GM21717 (cell line): ENCODE results near the gene NAB1.

Experiments
- ATAC-seq: cut with Tn5 transposase; IDR thresholded peaks from one replicate; pipeline ENCODE4 v1.9.1; 2021; ENCODE audit warnings: mild to moderate bottlenecking, moderate library complexity; ENCODE audit not compliant: unreplicated experiment

Gene NAB1

DNA sequence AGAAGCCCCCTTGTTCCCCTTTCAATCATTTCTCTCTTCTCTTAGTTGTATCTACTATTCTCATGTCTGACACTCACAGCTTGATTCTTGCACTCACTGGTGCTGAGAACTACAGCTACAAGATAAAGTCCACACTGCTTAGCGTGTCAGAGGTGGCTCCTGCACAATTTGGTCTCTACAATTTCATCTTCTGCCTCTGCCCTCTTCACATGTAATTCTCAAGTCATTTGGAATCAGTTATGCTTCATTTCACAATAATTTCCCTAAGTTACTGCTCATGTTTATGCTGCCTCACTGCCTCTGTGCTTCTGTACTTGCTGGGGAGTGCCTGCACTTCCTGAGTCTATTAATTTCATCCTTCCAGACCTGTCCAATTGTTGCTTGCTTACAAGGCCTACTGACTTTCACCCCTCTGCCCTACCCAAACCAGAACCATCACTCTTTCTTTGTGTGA lies 11.6 kb upstream of the NAB1 start:
- no peak for ATAC-seq

DNA sequence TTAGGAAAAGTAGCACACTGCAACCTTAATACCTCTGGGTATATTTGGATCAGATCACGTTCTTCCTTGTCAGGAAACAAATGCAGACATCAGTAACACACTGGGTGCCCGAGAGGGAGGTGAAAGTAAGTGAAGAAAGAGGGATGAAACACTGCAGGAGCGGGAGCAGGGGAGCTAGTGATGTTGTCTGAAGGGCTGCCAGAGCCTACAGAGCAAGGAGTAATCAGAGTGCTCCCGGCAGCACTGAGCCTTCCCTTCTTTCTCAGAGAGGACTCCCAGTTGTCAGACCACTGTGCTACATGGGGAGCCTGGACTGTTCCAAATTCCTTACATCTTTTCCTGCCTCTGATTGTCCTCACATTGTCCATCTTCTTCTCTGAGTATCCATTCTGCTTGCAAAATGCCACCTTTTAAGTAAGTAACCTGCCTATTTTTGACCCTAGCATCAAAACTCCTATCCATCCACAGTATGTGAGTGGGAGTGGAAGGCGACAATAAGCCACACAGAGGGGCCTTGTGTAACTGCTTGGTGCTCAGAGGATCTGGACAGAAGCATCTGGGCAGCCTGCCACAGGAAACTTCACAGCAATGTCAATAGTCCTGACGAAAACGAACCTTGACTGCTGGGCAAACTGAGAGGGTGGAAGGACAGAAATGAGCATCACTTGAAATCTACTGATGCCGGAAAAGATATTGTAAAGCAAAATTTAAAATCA lies 10.8 kb upstream of the NAB1 start:
- no peak for ATAC-seq

DNA sequence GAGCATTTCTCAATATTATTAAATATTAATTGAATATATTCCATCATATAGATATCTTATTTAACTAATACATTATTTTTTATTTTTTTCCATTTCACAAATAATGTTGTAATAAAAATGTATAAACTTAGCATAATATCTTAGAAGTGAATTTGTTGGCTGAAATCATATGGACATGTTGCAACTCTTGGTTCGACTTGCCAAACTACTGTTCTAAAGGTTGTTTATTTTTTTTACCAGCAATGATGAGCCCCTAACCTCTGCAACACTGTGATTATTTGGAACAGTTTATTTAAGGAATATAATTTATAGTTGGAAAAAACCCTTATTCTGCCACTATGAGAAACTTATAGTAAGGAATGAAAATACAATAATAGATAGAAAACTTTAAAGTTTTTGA lies 8.8 kb upstream of the NAB1 start:
- ATAC-seq: no peak

DNA sequence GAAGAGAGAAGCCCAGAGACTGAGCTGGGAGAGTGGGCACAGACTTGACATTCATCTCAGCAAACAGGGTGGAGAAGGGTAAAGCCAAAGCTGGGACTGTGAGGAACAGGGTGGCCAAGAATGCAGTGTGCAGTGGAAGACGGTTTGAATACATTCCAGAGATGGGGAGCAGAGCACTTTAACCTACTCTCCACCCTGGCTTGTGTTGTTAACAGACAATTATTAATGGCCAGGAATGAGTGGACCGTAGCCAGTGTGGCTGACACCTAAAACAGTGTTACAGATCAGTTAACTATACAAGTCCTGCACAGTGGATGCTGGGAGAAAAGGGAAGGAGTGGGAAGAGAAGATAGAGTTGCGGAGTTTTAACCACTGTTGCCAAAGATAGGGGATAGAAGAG lies 7.4 kb upstream of the NAB1 start:
- no peak for ATAC-seq

DNA sequence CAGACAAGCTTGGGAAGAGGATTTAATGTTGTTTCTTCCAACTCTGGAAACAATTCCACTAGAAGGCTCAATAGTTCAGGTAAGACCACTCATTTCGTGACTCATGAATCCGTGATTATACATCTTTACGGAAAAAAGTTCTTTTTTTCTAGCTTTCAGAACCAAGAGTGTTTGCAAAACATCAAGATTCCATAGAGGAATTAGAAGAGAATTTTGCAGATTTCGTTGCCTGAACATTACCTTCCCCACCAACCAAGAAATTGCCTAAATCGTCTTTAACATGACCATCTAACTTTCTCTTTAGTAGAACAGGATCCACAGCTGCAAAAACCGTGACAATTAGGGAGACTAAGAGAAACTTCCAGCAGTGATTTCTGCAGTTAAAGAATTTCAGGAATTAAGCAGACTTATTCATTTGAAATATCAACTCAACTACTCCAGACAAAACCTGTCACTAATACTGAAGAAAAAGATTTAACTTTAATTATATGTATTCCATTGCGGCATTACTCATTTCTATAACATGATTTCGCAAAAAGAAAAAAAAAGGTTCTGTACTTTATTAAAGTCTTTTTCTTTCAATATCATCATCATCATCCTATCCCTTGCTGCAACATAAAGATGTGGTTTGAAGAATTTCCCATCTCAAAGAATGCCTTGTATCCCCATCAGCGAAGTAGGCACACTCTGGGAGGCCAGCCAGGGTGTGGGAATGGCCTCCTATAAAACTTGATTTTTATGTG lies 1.9 kb upstream of the NAB1 start:
- ATAC-seq: no peak

DNA sequence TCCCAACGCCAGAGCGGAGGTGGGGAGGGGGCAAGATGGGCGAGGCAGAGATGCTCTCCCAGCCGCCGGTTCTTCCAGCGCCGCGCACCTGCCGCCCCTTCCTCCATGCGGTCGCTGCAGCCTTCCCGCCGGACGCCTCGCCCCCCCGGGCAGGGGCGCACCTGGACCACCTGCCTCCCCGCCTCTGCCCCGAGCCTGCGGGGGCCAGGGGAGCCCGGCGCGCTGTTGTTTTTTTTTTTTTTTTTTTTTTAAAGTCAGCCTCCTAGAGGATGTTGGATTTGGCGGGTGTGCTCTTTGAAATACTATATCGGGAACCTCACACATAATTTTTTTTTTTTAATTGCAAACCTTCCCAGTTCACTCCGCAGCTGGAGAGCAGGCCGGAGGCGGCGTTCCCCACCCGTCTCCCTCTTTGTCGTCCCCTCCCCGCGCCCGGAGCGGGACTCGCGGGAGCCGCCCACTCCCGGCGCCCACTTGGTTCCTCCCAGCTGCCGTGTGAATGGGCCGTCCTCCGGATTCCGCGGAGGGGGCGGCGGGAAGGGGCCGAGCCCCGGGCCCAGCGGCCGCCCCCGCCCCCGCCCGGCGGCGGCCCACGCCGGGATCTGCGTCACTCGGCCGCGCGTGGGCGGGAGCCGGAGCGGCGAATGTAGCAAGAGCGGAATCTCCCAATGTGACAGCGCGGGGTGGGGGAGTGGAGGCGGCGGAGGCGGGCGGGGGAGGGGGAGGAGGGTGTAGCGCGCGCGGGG lies 421 bp upstream of the NAB1 start:
- peak; percentile 79 for ATAC-seq

DNA sequence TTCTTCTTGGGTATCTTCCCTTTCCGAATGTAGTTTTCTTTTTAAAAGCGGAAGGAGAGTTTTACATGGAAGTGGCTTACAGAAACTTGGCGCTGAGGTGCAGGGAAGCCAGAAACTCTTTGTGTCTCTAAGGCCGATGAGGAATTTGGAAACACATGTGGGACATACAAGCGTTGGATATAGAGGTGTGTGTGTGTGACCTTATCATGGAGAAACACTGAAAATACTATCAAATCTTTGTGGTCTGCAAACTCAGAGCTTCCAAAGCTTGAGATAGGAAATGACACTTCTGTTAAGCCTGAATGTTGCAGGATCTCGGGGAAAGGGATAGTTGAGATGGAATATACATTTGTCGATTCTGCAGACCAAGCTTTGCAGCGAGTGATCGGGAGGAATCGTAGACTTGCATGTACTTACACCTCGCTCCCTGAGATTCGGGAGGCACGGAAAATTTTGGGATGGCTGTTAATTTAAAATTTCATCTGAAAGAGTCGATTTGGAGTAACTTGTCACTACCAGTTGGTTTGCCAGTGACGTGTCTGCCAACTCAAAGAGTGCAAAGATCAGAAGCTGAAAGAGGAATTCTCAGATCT lies 1.0 kb downstream of the NAB1 start:
- no peak for ATAC-seq

DNA sequence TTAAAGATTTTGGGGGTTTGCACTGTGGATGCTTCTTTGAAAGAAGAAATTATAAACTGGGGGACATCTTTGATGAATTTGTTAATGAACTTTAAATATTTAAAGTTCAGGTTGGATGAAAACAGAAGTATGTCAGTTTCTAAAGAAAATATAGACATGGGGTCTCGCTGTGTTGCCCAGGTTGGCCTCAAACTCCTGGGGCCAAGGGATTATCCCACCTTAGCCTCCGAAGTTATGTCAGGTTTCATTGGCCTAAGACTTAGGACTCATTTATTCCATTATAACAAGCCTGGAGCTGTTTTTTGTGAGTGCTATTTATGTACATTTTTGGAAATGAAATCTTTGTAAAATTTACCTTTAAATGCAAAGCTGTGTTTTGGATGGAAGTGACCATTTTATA lies 2.5 kb downstream of the NAB1 start:
- no peak for ATAC-seq

DNA sequence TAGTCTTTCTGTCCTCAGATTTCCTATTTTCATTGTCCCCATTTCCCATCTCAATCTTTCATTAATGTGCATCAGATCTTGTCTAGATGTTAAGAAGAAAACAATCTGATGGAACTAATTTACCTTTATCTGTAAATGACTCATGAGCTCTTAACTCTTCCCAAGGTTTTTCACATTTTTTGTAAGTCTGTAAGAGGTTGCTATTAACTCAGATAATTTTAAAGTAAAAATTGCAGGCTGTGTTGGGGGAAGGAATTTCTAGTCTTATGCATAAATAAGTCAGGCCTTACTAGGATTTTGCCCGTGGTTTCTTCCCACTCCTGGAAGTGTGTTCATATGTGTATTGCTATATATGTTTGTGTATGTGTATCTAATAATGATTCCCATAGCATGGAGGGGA lies 4.3 kb downstream of the NAB1 start:
- ATAC-seq: no peak

DNA sequence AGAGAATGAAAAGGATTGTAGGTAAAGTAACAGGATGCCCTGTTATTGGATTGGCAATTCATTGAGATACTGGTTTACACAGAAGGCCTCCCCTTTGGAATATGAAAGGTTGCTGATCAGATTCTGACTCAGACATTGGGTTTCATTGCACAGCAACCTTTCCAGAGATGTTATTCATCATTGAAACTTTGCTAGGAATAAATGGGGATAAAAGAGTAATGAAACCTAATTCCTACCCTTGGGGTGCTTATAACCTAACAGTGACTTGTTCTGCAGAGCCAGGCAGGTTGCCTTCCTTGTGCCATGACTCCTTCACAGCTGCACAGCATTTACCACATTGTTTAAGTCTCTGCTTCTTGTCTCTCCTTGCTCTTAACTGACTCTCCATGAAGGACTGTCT lies 5.0 kb downstream of the NAB1 start:
- no peak for ATAC-seq

DNA sequence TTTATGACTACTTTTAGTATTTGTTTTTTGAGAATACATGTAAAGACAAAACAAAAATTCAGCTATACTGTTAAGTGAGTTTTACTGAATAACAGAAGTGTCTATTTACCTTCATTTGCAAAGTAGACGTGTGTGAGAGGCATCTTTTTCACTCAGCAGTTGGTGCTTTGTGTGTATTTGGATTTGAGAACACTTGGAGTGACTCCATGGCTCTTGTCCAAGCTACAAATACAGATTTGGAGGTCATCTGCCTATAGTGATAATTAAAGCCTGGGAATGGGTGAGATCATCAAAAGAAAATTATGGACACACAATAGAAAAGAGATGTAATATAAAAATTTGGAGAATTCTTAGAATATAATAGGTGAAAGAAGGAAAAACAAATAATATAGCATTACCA lies 6.2 kb downstream of the NAB1 start:
- ATAC-seq: no peak

DNA sequence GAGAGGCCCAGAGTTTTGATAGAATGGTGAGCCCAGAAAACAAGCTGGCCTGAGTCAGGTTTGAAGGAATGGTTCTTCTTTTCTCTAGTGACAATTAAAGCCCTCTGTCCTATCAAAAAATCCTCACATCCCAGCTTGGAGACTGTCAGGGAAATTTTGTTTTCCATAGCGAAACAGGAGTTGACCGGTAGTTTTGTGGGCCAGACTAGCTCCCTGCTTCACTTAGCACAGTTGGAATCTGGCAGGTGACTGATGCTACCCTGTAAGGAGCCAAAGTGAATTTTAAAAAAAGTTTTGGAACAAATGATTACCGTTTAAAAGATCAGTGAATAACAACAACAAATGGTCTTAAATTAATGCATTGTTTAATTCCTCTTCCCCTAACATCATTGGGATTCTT lies 6.7 kb downstream of the NAB1 start:
- no peak for ATAC-seq

DNA sequence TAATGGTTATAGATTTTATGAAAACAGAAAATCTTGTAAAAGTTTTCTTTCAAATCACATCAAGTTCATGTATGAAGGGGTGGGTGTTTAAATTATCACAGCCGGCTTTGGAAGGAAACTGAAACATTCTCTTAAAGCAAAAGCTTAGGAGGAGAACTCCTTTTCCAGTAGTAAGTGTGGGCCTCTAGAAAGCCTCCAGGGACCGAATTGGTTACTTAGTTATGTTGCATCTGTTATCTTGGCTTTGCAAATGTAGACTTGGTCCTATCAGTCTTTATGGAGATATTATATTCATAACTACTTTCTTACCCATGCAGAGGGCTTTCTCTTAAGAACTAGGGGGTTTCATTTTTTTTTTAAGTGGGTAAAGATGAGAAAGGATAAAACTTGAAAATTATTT lies 7.4 kb downstream of the NAB1 start:
- no peak for ATAC-seq

DNA sequence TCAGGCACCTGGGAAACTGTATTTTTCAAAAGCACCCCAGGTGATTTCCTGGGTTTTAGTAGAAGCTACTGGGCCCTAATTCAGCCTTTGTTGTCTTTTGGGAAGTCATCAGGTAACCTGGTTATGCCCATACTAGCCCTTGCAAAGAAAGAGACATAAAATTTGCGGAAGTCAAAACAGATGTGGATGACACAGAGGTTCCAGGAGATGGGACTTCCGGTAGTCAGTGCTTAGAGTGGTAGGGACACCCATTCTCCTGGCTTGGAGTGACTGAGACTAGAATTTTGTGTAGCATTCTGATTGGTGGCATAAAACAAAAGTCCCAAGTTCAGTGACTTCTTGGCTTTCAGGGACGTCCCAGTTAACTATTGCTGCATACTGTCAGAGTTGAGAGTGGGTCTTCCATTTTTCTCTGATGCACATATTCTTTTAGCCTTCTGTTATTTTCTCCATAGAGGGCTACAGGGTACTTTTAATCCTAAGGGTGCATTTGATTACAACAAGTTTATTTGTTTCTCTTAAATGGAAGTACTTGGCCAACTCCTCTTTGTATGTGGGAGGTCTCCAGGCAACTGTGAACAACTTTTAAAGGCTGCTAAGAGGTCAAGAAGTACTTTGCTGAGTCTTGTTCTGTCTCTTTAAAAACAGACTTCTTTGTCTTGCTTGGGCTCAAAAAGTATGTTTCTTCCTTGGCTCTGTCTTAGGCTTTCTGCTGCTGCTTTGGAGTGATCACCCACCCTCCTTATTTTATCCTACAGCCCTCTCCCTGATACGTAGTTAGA lies 8.8 kb downstream of the NAB1 start:
- no peak for ATAC-seq

DNA sequence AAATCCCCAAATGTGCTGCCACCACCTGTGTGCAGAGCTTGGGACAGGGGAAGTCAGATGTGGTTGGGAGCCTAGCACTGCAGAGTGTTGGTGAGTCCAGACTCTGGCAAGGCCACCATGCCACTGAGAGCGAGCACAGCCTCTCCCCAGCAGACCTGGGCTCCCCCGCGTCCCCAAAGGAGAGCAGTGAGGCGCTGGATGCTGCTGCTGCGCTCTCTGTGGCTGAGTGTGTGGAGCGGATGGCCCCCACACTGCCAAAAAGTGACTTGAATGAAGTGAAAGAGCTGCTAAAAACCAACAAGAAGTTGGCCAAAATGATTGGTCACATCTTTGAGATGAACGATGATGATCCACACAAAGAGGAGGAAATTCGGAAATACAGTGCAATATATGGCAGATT lies 10.7 kb downstream of the NAB1 start:
- ATAC-seq: no peak

DNA sequence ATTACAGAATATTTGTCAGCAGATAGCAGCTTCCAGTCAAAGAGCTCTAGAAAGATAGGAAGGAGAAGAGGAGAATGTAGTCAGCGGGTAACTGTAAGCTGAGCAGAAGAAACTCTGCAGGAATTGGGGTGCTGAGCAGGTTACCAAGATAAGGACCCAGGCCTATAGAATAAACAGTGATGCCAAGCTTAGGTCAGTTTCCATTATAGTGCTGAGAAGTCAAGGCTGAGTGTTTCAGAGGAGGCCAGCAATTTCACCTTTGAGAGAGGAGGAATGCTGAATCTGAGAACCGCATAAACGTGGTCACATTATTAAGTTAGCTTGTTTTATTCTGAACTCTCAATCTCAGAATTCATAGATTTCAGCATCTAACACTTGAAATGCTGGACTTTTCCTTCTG lies 13.9 kb downstream of the NAB1 start:
- ATAC-seq: no peak

DNA sequence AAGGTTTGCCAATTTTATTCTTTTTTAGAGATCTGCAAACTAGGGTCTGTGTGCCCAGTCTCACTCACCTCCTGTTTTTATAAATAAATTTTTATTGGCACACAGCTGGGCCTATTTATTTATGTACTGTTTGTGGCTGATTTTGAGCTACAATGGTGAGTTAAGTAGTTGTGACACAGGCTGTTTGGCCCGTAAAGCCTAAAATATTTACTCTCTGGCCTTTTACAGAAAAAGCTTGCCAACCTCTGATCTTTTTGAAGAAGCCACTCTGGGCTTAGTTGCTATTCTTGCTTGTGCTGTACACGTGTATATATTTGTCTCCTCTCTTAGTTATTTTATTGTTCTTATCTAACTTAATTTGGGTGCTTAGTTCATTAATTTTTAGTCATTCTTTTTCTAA lies 14.5 kb downstream of the NAB1 start:
- no peak for ATAC-seq

DNA sequence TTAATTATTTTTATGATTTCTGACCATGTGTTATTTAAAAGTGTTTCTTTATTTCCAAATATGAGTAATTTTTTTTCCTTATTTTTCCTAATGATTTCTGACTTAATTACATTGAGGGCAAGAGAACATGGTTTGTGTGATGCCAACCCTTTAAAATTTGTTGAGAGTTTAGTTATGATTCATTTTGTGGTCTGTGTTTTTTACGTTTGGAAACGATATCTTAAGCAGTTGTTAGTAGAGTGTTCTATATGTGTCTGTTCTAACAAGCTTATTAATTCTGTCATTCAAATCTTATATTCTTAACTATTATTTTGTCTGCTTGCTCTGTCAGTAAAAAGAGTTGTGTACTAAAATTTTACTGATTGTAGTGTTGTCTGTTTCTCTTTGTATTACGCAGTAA lies 15.0 kb downstream of the NAB1 start:
- no peak for ATAC-seq

DNA sequence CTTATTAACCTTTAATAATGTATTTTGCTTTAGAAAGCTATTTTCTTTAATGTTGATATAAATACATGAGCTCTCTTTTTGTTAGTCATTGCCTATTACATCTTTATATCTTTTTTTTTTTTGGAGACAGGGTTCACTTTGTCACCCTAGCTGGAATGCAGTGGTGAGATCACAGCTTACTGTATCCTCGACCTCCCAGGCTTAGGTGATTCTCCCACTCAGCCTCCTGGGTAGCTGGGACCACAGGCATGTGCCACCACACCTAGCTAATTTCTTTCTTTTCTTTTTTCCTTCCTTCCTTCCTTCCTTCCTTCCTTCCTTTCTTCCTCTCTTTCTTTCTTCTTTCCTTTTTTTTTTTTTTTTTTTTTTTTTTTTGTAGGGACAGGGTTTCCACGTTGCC lies 15.4 kb downstream of the NAB1 start:
- no peak for ATAC-seq

DNA sequence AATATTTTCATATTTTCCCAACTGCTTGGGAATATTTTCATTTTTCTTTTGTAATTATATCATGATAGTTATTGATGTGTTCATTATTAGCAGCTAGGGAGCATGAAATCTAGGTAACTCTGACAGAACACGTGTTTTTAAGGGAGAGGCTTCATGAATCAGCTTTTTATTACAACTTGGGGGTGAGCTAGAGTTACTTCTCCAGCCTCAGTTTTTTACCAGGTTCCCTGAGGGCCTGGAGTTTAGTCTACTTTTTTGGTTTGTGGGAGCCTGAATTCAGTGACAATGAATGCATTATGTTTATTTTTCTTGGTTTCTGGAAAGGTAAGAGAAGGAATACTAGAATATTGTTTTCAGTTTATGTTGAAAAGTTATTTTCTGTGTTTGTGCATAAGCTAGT lies 18.0 kb downstream of the NAB1 start:
- no peak for ATAC-seq

DNA sequence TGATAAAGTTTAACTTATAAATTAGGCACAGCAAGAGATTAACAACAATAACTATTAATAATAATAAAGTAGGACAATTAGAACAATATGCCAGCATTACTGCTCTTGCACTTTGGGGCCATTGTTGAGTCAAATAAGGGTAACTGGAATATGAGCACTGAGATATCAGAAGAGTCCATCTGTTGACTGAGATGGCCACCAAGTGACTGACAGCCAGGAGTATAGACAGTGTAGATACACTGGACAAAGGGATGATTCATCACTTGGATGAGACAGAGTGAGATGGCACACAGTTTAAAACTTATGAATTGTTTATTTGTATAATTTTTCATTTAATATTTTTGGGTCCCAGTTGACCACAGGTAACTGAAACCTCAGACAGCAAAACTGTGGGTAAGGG lies 20.0 kb downstream of the NAB1 start:
- no peak for ATAC-seq
